NCI-H446 treated with DMSO at 0.1 percent for 48 hours (cell line): Measurements from ENCODE around the gene CEP164.

Experiments used
- DNase-seq: peaks from one replicate; lab custom pipeline; 2025; lab: John Stamatoyannopoulos, UW

The CEP164 gene

GRCh38 chr11:117366875-117367274 lies 39.2 kb downstream of the CEP164 start:
- no peak for DNase-seq

DNA sequence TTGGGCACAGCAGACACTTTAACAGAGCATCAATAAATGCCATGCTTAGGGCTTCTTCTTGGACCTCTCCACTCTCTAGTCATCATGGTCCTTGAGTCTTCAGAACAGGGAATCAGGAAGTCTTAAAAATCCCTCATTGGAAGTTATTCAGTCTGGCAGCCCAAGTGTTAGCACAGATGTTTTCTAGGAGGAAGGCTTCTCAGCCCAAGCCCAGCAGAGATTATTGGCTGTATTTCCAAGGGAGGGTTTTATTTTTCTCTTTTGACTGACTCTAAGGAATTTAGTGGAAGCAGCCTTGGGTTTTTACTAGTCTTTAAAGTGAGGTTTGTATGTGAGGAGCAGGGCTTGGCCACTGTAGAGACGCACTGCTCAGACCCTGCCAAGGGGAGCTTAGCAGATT lies 41.9 kb downstream of the CEP164 start:
- DNase-seq = no peak

- no peak for DNase-seq
Observed at GRCh38 chr11:117371453-117371852, 43.8 kb downstream of the CEP164 start.

DNA sequence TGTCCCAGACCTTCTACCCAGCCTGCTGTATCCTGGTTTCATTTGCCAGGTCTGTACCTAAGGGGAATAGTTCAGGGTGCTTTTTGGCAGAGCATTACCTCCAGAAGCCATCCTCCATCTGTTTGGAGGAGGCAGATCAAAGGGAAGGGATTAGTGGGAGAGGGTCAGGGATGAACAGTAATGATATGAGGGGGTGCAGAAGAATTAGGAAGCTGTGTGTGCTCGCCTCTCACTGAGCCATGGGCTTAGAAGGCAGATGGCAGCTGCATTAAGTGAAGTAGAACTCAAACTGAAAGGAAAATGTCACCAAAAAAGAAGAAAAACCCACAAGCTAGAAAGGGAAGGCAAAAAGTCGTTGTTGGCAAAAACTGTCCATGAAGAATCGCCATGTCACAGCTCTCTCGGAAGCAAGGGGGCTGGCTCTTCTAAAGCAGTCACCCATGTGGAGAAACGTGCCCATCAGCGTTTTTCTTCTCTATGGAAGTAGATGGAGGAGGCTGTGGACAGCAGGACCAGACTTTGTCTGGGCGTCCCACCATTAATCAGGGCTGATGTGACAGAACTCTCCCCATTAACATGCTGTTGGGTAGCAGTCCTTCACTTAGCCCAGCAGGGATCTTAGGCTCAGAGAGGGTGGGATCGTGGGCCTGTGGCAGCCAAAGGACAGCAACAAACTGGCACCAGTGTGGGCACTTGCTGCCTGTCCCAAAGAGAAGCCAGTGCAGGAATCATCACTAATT lies 46.8 kb downstream of the CEP164 start:
- no peak for DNase-seq

DNA sequence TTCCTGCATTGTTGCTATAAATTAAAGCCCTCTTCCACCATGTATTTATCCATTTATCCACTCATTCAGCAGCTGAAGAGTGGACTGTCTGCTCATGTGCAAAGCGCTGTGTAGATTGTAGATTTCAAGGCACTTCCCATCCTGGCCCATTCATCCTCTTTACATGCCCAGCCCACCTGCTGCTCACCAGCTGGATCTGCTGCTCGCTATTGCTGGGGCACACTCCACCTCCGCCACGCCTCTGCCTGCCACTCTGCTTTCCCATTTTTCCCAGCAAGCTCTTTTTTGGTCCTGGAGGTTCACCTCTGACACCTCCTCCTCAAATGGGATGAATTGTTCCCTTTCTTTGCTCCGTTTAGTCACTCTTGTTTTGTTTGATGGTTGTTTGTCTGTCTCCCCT lies 48.3 kb downstream of the CEP164 start:
- no peak for DNase-seq

- no peak for DNase-seq
Observed at GRCh38 chr11:117376517-117376916, 48.9 kb downstream of the CEP164 start.

DNA sequence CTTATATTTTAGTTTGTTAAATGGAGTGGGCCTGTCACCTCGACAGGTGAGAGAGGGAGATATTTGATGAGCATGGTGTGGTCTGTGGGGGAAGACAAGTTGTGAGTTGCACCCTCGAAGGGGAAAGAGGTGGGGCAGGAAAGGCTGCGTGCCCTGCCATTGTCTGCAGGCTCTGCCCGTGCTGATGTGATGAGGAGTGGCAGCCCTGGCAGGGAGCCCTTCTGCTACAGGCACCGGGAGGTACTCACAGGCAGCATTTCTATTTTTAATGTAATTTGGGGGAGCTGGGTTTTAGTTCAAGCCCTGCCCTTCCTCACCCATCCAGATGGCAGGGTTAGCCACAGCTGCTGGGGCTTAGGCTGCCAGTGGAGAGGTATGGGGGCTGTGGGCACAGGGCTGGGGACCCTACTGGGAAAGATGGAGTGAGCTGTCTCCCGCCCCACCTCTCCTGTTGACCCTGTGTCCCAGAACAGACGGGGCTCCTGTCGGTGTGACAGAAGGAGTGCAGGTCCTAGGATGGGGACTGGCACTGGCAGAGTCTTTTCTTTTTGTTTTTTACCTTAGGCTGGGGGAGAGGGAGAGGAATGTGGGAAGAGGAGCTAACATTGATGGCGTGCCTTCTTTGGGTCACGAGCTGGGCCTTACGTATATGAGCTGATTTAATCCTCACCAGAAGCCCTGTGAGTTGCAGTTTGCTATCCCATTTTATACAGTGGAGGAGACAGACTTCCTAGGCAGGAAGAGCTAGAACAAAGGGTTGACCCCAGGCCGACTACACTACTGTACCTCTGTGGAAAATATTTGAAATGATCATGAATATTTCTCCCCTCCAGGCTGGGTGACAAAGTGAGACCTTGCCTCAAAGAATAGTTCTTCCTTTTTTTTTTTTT lies 51.6 kb downstream of the CEP164 start:
- DNase-seq = no peak

GRCh38 chr11:117380676-117381075 lies 53.0 kb downstream of the CEP164 start:
- DNase-seq = no peak

DNA sequence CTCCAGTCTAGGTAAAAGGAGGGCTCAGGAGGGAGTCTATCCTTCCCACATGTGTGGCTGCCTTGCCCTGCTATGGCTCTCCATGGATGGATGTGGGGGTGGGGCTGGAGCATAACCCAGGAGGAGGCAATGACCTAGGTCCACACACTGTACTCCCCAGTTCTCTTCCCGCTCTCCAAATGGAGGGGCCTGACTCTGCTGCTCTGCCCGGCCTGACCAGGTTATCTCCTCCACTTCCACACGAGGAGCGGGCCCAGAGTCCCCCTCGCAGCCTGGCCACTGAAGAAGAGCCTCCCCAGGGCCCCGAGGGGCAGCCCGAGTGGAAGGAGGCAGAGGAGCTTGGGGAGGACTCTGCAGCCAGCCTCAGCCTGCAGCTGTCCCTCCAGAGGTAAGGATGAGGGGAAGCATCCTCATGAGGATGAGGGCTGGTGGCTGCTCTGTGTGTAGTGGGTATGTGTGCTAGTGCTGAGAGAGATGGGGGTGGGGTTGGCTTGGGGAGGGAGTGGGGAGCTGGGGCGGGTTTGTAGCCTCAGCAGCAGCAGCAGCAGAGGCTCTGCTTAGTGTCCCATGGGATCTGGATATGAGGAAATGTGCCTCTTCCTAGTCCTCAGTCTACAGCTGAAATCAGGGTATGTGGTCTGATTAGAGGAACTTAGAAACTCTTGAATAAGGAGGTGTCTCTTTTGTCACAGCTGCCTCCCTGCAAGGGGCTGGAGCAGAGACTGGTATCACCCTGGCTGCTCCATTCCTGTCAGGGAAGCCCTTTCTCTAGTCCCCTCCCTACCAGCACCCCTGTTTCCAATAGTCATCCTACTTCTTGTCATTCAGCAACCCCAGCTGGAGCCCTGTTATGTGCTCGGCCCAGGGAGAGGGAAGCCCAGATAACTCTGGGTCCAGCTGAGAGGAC lies 54.1 kb downstream of the CEP164 start:
- DNase-seq = no peak

- DNase-seq = no peak
Observed at GRCh38 chr11:117382746-117383145, 55.1 kb downstream of the CEP164 start.

- DNase-seq = no peak
Observed at GRCh38 chr11:117384045-117384444, 56.4 kb downstream of the CEP164 start.

- DNase-seq = no peak
Observed at GRCh38 chr11:117385471-117385870, 57.8 kb downstream of the CEP164 start.

GRCh38 chr11:117385906-117386305 lies 58.3 kb downstream of the CEP164 start:
- DNase-seq = no peak

- DNase-seq = no peak
Observed at GRCh38 chr11:117387992-117388755, 60.5 kb downstream of the CEP164 start.

GRCh38 chr11:117390743-117391142 lies 63.1 kb downstream of the CEP164 start:
- no peak for DNase-seq

- no peak for DNase-seq
Observed at GRCh38 chr11:117391181-117391580, 63.5 kb downstream of the CEP164 start.

GRCh38 chr11:117392001-117392690 lies 64.5 kb downstream of the CEP164 start:
- DNase-seq = no peak

GRCh38 chr11:117392979-117393378 lies 65.3 kb downstream of the CEP164 start:
- no peak for DNase-seq

DNA sequence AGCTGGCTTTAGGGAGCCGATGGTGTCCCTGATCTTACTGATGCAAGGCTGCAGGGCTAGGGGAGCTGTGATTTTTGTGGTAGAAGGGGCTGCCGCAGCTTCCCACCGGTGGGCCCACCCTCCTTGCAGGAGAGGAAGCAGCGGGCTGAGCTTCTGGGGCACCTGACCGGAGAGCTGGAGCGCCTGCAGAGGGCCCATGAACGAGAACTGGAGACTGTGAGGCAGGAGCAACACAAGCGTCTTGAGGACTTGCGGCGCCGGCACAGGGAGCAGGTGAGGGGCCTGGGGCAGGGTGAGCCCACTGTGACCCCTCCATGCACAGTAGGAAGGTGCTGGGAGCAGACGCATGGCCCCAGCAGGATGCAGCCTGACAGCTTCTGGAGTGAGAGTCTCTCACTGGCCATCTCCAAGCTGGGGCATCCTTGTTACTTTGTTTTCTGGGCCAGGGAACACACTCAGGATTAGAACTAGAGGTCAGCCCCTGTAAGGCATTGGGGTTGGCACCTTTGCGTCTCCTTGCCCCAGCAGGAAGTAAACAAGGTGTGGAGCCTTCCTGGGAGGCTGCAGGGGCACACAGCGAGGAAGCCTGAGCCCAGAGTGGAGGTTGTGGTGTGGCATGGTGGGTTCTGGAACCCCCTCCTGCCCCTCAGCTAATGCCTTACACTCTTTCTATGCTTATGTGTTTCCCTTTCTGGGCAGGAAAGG lies 66.7 kb downstream of the CEP164 start:
- DNase-seq = no peak

DNA sequence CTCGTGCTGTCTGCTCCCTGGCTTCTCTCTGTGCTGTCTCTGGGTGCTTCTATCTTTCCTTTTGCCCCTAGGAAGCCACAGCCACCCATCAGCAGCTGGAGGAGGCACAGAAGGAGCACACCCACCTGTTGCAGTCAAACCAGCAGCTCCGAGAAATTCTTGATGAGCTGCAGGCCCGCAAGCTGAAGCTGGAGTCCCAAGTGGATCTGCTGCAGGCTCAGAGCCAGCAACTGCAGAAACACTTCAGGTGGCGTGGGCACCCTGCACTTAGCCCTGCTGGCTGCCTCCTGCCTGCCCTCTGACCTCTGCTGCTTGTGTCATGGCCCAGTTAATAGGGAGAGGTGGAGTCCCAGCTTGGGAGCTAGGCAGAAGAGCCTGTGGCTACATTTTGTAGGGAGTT lies 67.8 kb downstream of the CEP164 start:
- no peak for DNase-seq
